A673 (cell line): ENCODE measurements around the gene ZNF778. TPM values are rescaled to one million over a fixed set of nuclear protein-coding genes. Genes with fewer than 3 reads are reported as not detected.

ENCODE experiments used
- BruUV-seq: library from RNA; stranded (reverse); fragments of 400-500 nt; replicated peaks from 2 replicates; lab custom pipeline; 2021; lab: Mats Ljungman, UMichigan
- CTCF ChIA-PET: fragments of 300-600 bp; sonication (Branson Sonifier 250); formaldehyde crosslinking; loops from one replicate; lab custom pipeline; 2022; ENCODE audit warnings: antibody characterized with exemption; lab: Charles Lee
- POLR2A ChIA-PET: fragments of 300-600 bp; sonication (Branson Sonifier 250); formaldehyde crosslinking; loops from one replicate; lab custom pipeline; 2022; ENCODE audit warnings: antibody characterized with exemption; ENCODE audit not compliant: low non-redundant PET; lab: Charles Lee
- DNase-seq: peaks from one replicate; pipeline ENCODE4 v3.0.0-alpha.2; 2015; ENCODE audit warnings: low spot score
- H3K27ac ChIP-seq: fragments of 200-600 bp; sonication (generic); 2 replicates; pipeline ENCODE4 v1.5.1; 2016; ENCODE audit warnings: mixed run types, low read depth, mild to moderate bottlenecking, mixed read lengths, antibody characterized with exemption, low read length; ENCODE audit not compliant: poor library complexity, severe bottlenecking
- H3K27me3 ChIP-seq: fragments of 200-600 bp; sonication (generic); replicated peaks from 2 replicates; pipeline ENCODE4 v1.6.1; 2017; ENCODE audit warnings: mixed run types, low read depth, mild to moderate bottlenecking, mixed read lengths, antibody characterized with exemption, low read length; ENCODE audit not compliant: insufficient read depth, poor library complexity
- H3K36me3 ChIP-seq: fragments of 200-600 bp; sonication (generic); 2 replicates; pipeline ENCODE4 v1.6.1; 2016; ENCODE audit warnings: mixed run types, mild to moderate bottlenecking, mixed read lengths, antibody characterized with exemption, low read length; ENCODE audit not compliant: insufficient read depth, poor library complexity, severe bottlenecking
- H3K4me1 ChIP-seq: fragments of 200-600 bp; sonication (generic); 2 replicates; pipeline ENCODE4 v1.6.1; 2017; ENCODE audit warnings: mixed run types, mild to moderate bottlenecking, mixed read lengths, antibody characterized with exemption, low read length; ENCODE audit not compliant: insufficient read depth, poor library complexity, severe bottlenecking
- H3K4me3 ChIP-seq: fragments of 200-600 bp; sonication (generic); 2 replicates; pipeline ENCODE4 v1.5.1; 2016; ENCODE audit warnings: low read depth, mixed run types, mild to moderate bottlenecking, mixed read lengths, low read length; ENCODE audit not compliant: poor library complexity, severe bottlenecking
- H3K9me3 ChIP-seq: fragments of 200-600 bp; sonication (generic); 2 replicates; pipeline ENCODE4 v1.6.1; 2016; ENCODE audit warnings: mixed run types, low read depth, mild to moderate bottlenecking, mixed read lengths, antibody characterized with exemption, low read length; ENCODE audit not compliant: poor library complexity, severe bottlenecking
- EZH2 ChIP-seq: fragments of 200-600 bp; sonication (generic); IDR thresholded peaks from 2 replicates; pipeline ENCODE4 v1.6.1; 2017; ENCODE audit warnings: borderline replicate concordance, low read depth, mild to moderate bottlenecking, mixed read lengths, antibody characterized with exemption, low read length; ENCODE audit not compliant: poor library complexity, severe bottlenecking
- intact Hi-C: fragments of 100-400 bp; cut with micrococcal nuclease; formaldehyde crosslinking; loops from one replicate; pipeline ENCODE4 v1.10.0; 2022; ENCODE audit not compliant: unreplicated experiment
- total RNA-seq: library from RNA; stranded (reverse); gene quantifications from 2 replicates; pipeline ENCODE4 v1.2.3, GENCODE V29; 2021
- TF ChIP-seq, protein P1 (sequence below): fragments of 300-800, 200-600 bp; sonication (generic); conservative IDR thresholded peaks from 2 replicates; pipeline ENCODE4 v1.5.1; 2017; ENCODE audit warnings: low read depth, mild to moderate bottlenecking, antibody characterized with exemption, low read length, moderate library complexity, mixed read lengths

Gene ZNF778
- total RNA-seq, 1 experiment from 2014 or later = 14.0 TPM

DNA sequence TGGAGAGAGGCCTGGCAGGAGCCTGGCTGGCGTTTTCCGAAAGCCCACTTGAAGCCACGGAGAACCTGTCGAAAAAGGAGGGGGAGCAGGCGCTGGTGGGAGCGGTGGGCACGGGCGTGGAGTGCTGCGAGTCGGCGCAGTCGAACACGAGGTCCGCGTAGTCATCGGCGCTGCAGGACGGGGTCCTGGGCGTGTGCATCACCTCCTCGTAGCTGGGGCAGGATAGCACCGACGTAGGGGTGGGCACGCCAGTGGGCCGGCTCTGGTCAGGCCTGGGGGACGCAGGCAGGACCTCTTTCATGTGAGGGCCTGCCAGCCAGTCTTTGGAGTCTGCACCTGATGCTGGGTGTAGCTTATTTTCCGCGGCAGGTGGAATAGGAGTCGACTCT lies 63.7 kb downstream of the ZNF778 start:
- H3K4me3 ChIP-seq = no peak overlapping the region
- DNase-seq = no peak
- no peaks in the 10 kb centered on the region for H3K27me3 ChIP-seq
- H3K36me3 ChIP-seq = peaks cover 79% of the 10 kb centered on the region
- ChIA-PET POLR2A (no interaction called here), CTCF (no interaction called here)
- TF ChIP-seq EZH2 = no peak
- TF ChIP-seq, protein P1, sequence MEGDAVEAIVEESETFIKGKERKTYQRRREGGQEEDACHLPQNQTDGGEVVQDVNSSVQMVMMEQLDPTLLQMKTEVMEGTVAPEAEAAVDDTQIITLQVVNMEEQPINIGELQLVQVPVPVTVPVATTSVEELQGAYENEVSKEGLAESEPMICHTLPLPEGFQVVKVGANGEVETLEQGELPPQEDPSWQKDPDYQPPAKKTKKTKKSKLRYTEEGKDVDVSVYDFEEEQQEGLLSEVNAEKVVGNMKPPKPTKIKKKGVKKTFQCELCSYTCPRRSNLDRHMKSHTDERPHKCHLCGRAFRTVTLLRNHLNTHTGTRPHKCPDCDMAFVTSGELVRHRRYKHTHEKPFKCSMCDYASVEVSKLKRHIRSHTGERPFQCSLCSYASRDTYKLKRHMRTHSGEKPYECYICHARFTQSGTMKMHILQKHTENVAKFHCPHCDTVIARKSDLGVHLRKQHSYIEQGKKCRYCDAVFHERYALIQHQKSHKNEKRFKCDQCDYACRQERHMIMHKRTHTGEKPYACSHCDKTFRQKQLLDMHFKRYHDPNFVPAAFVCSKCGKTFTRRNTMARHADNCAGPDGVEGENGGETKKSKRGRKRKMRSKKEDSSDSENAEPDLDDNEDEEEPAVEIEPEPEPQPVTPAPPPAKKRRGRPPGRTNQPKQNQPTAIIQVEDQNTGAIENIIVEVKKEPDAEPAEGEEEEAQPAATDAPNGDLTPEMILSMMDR = no peak
- no peaks in the 10 kb centered on the region for H3K4me1 ChIP-seq
- BruUV-seq = no TSS peak
- intact Hi-C loops = no loop called here
- H3K9me3 ChIP-seq = no peaks in the 10 kb centered on the region
- no peak overlapping the region for H3K27ac ChIP-seq

DNA sequence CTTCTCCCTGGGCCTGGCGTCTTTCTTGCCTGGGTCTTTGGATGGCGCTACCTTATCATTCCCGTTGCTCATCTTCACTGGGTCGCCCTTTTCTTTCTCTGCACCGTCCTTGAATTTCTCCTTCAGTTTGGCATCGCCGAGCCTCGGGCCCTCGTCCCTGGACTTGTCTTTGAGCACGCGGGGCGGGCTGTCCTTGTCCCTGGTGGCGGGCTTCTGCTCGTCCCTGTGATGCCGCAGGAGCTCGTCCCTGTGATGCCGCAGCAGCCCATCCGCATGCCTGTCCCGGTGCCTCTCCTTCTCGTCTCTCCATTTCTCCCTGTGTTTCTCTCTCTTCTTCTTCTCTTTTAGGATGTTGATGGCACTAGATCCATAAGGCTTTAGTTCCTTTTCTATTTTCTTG lies 64.3 kb downstream of the ZNF778 start:
- POLR2A ChIA-PET = no interaction called here
- peaks cover 82% of the 10 kb centered on the region for H3K36me3 ChIP-seq
- TF ChIP-seq, protein P1 = no peak
- no peak for TF ChIP-seq EZH2
- H3K4me3 ChIP-seq = no peak overlapping the region
- H3K27ac ChIP-seq = no peak overlapping the region
- no TSS peak for BruUV-seq
- H3K4me1 ChIP-seq = no peaks in the 10 kb centered on the region
- H3K27me3 ChIP-seq = no peaks in the 10 kb centered on the region
- intact Hi-C loops = no loop called here
- CTCF ChIA-PET = no interaction called here
- H3K9me3 ChIP-seq = no peaks in the 10 kb centered on the region
- DNase-seq = no peak

DNA sequence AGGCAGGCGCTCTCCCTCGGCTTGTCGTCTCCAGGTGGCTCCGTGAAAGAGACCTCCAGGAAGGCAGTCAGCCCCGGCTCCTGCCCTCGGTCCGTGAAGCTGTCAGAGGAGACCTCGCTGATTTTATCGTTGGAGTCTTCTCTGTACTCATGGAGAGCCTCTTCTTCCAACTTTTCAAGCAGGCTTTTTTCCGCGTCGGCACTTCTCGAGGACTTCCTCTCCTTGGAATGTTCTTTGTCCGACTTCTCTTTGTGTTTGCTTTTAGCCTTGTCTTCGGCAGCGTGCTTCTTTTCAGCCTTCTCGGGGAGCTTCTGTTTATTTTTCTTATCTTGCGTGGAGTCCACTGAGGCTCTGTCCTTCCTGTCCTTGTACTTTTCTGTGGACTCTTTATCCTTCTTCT lies 65.0 kb downstream of the ZNF778 start:
- ChIA-PET POLR2A (no interaction called here), CTCF (no interaction called here)
- no peak for DNase-seq
- H3K27ac ChIP-seq = no peak overlapping the region
- H3K36me3 ChIP-seq = peaks cover 83% of the 10 kb centered on the region
- intact Hi-C loops = no loop called here
- no peak overlapping the region for H3K4me3 ChIP-seq
- TF ChIP-seq EZH2 = no peak
- TF ChIP-seq, protein P1 = no peak
- H3K4me1 ChIP-seq = no peaks in the 10 kb centered on the region
- H3K27me3 ChIP-seq = no peaks in the 10 kb centered on the region
- no peaks in the 10 kb centered on the region for H3K9me3 ChIP-seq
- no TSS peak for BruUV-seq
